SK-N-SH (cell line): ENCODE data around the gene MSRB1. TPM values are rescaled to one million over a fixed set of nuclear protein-coding genes. Genes with fewer than 3 reads are reported as not detected.
A peak's percentile ranks its signal among the peaks of the same experiment; 100 is the strongest.

ENCODE experiments used
- CTCF ChIA-PET: fragments of 300-600, 350-600 bp; formaldehyde crosslinking; extraction: SDS; loops from one replicate; lab custom pipeline; 2021; lab: Yijun Ruan, JAX
- POLR2A ChIA-PET: fragments of 350-600 bp; sonication (Branson Sonifier 250); formaldehyde crosslinking; extraction: SDS; loops from one replicate; lab custom pipeline; 2020; ENCODE audit warnings: antibody characterized with exemption, inconsistent platforms; lab: Yijun Ruan, JAX
- DNase-seq: peaks from one replicate; pipeline ENCODE4 v3.0.0; 2012
- H2AFZ ChIP-seq: fragments of 200-600 bp; sonication (generic); 2 replicates; pipeline ENCODE4 v1.8.1; 2016; ENCODE audit warnings: antibody characterized with exemption, mild to moderate bottlenecking, low read depth
- H3F3A ChIP-seq: fragments of 200-600 bp; sonication (generic); replicated peaks from 2 replicates; pipeline ENCODE3; 2016; ENCODE audit warnings: antibody characterized with exemption, mild to moderate bottlenecking; ENCODE audit not compliant: insufficient read depth
- H3K27ac ChIP-seq, 2 experiments: fragments of 200-500 bp in 1 of 2; fragments of 200-600 bp in 1 of 2; sonication (Bioruptor generic) in 1 of 2; sonication (generic), shearing (Covaris generic) in 1 of 2; 2 replicates each; pipeline versions ENCODE4 v1.5.1 to v1.6.1; 2014 to 2016; ENCODE audit warnings: low read depth in 2 of 2, inconsistent platforms in 1 of 2, low read length in 1 of 2, mild to moderate bottlenecking in 1 of 2, mixed read lengths in 1 of 2
- H3K27me3 ChIP-seq: fragments of 200-600 bp; sonication (generic), shearing (Covaris generic); 2 replicates; pipeline ENCODE4 v1.6.1; 2016; ENCODE audit warnings: mixed run types; ENCODE audit not compliant: insufficient read depth
- H3K36me3 ChIP-seq, 2 experiments: fragments of 200-500 bp in 1 of 2; fragments of 200-600 bp in 1 of 2; sonication (Bioruptor generic) in 1 of 2; sonication (generic) in 1 of 2; replicated peaks in 1 of 2; 2 replicates each; pipeline versions ENCODE3 to v1.5.1; 2014 to 2016; ENCODE audit warnings: low read length in 1 of 2, mild to moderate bottlenecking in 1 of 2; ENCODE audit not compliant: insufficient read depth in 2 of 2, control insufficient read depth in 1 of 2
- H3K4me1 ChIP-seq, 2 experiments: fragments of 200-500 bp in 1 of 2; fragments of 200-600 bp in 1 of 2; sonication (Bioruptor generic) in 1 of 2; sonication (generic), shearing (Covaris generic) in 1 of 2; 2 replicates each; pipeline versions ENCODE4 v1.5.1 to v1.6.1; 2014 to 2016; ENCODE audit warnings: low read depth in 1 of 2, low read length in 1 of 2, mixed run types in 1 of 2; ENCODE audit not compliant: insufficient read depth in 2 of 2, control insufficient read depth in 1 of 2
- H3K4me2 ChIP-seq: fragments of 200-600 bp; sonication (generic), shearing (Covaris generic); 2 replicates; pipeline ENCODE4 v1.6.1; 2017; ENCODE audit warnings: mixed run types
- H3K4me3 ChIP-seq, 2 experiments: fragments of 200-500 bp in 1 of 2; fragments of 200-600 bp in 1 of 2; sonication (Bioruptor generic) in 1 of 2; sonication (generic), shearing (Covaris generic) in 1 of 2; 2 replicates each; pipeline versions ENCODE4 v1.5.1 to v1.8.1; 2014 to 2016; ENCODE audit warnings: low read depth in 2 of 2, inconsistent platforms in 1 of 2, low read length in 1 of 2, mild to moderate bottlenecking in 1 of 2, mixed read lengths in 1 of 2, moderate library complexity in 1 of 2
- H3K79me2 ChIP-seq: fragments of 200-600 bp; sonication (generic); 2 replicates; pipeline ENCODE4 v1.8.1; 2017; ENCODE audit warnings: mild to moderate bottlenecking; ENCODE audit not compliant: insufficient read depth
- H3K9ac ChIP-seq: fragments of 200-600 bp; sonication (generic); 2 replicates; pipeline ENCODE4 v1.6.1; 2017; ENCODE audit warnings: mixed run types
- H3K9me2 ChIP-seq: fragments of 200-600 bp; sonication (generic); 2 replicates; pipeline ENCODE4 v1.6.1; 2017; ENCODE audit warnings: mixed run types
- H3K9me3 ChIP-seq: fragments of 200-600 bp; sonication (generic); 2 replicates; pipeline ENCODE4 v1.6.1; 2017; ENCODE audit warnings: mixed run types, mild to moderate bottlenecking, moderate library complexity
- H4K20me1 ChIP-seq: fragments of 200-600 bp; sonication (generic); 2 replicates; pipeline ENCODE4 v1.6.1; 2017; ENCODE audit warnings: mild to moderate bottlenecking, mixed run types; ENCODE audit not compliant: insufficient read depth
- EZH2phosphoT487 ChIP-seq: fragments of 200-600 bp; sonication (generic); IDR thresholded peaks from 2 replicates; pipeline ENCODE4 v1.6.1; 2017; ENCODE audit warnings: low read depth, mixed run types, mild to moderate bottlenecking, antibody characterized with exemption, moderate library complexity, borderline replicate concordance
- FOXJ3 ChIP-seq: sonication (generic); formaldehyde crosslinking; IDR thresholded peaks from 2 replicates; pipeline ENCODE4 v1.5.1; 2020; ENCODE audit warnings: mild to moderate bottlenecking, missing genetic modification reagents
- FOXM1 ChIP-seq: IDR thresholded peaks from 2 replicates; pipeline ENCODE4 v1.4.0; 2012; ENCODE audit warnings: low read depth, mild to moderate bottlenecking
- GABPA ChIP-seq: IDR thresholded peaks from 2 replicates; pipeline ENCODE4 v1.4.0; 2012; ENCODE audit warnings: low read depth, mild to moderate bottlenecking
- IRF3 ChIP-seq: fragments of 150-350 bp; IDR thresholded peaks from 2 replicates; pipeline ENCODE4 v1.6.1; 2016; ENCODE audit warnings: mild to moderate bottlenecking, low read depth, low read length
- JUND ChIP-seq: IDR thresholded peaks from 2 replicates; pipeline ENCODE4 v1.4.0; 2012
- MAX ChIP-seq: IDR thresholded peaks from 2 replicates; pipeline ENCODE4 v1.4.0; 2012; ENCODE audit warnings: low read depth
- MEF2A ChIP-seq: IDR thresholded peaks from 2 replicates; pipeline ENCODE4 v1.4.0; 2012; ENCODE audit warnings: low read depth, borderline replicate concordance
- MXI1 ChIP-seq: IDR thresholded peaks from 2 replicates; pipeline ENCODE4 v1.6.1; 2012; ENCODE audit warnings: mild to moderate bottlenecking, low read depth, low read length, improper control_type of control experiment
- REST ChIP-seq: IDR thresholded peaks from 2 replicates; pipeline ENCODE4 v1.6.1; 2012; ENCODE audit warnings: mild to moderate bottlenecking, low read depth, low read length, moderate library complexity
- RFX5 ChIP-seq: IDR thresholded peaks from 2 replicates; pipeline ENCODE4 v1.6.1; 2012; ENCODE audit warnings: mild to moderate bottlenecking, improper control_type of control experiment, low read length
- SMC3 ChIP-seq: IDR thresholded peaks from 2 replicates; pipeline ENCODE4 v1.6.1; 2012; ENCODE audit warnings: low read depth, low read length, improper control_type of control experiment
- TAF1 ChIP-seq: IDR thresholded peaks from 2 replicates; pipeline ENCODE4 v1.6.1; 2012; ENCODE audit warnings: low read depth, mild to moderate bottlenecking, low read length, moderate library complexity, borderline replicate concordance
- TEAD4 ChIP-seq: IDR thresholded peaks from 2 replicates; pipeline ENCODE4 v1.4.0; 2012; ENCODE audit warnings: mild to moderate bottlenecking, borderline replicate concordance; ENCODE audit not compliant: insufficient read depth
- USF1 ChIP-seq: IDR thresholded peaks from 2 replicates; pipeline ENCODE4 v1.4.0; 2012; ENCODE audit warnings: low read depth, borderline replicate concordance
- USF2 ChIP-seq: fragments of 150-350 bp; IDR thresholded peaks from 2 replicates; pipeline ENCODE4 v1.6.1; 2017; ENCODE audit warnings: antibody characterized with exemption, low read length, low read depth, borderline replicate concordance
- ZBTB33 ChIP-seq: IDR thresholded peaks from 2 replicates; pipeline ENCODE4 v1.4.0; 2012; ENCODE audit warnings: low read depth, borderline replicate concordance
- WGBS: methylation state at CpG from one replicate; pipeline ENCODE4 v1.1.6; 2017; ENCODE audit warnings: low lambda C conversion rate; 5-methylcytosine and 5-hydroxymethylcytosine counted together
- polyA plus RNA-seq, 3 experiments: library from polyadenylated mRNA; depleted of rRNA; stranded (reverse); fragments of >200 nt; gene quantifications; 2 replicates each; pipeline ENCODE4 v1.2.3, GENCODE V29; 2012

The MSRB1 gene
- polyA plus RNA-seq, 1 of the 3 experiments (the other 2 are of a cell fraction): 31.4 TPM

GRCh38 chr16:1958715-1959268, 15.8 kb upstream of the MSRB1 start:
- H3K9ac ChIP-seq: no peak overlapping the region
- no peak for DNase-seq

More at GRCh38 chr16:1958715-1959268, 15.8 kb upstream of the MSRB1 start:
- H3K36me3 ChIP-seq: peaks cover 18 to 23% of the 10 kb centered on the region in 2 experiments
- H3K79me2 ChIP-seq: peaks cover 42% of the 10 kb centered on the region
- CTCF ChIA-PET: interaction anchor here (0.8 to 2.5 kb wide), 7 partner anchors 9 to 176 kb away, joined by 3 to 8 read pairs (median 5); partner anchors contain the start of genes MSRB1 and NUBP2
- H3K4me3 ChIP-seq: peak overlapping the region; percentile 58 to 86; a peak in 3 of 4 replicates
- TF ChIP-seq USF2 (no peak), MEF2A (no peak), USF1 (no peak), SMC3 (no peak), GABPA (no peak), MAX (no peak), RFX5 (no peak), TAF1 (no peak), REST (no peak), JUND (no peak), TEAD4 (no peak), FOXM1 (no peak), IRF3 (no peak), FOXJ3 (CRISPR knock-in tag) (no peak), MXI1 (no peak), EZH2phosphoT487 (no peak), ZBTB33 (no peak)
- peak overlapping the region; percentile 76; the same call in 1 of the 2 replicates for H3K4me2 ChIP-seq
- peaks cover 32% of the 10 kb centered on the region for H4K20me1 ChIP-seq
- peaks cover 32% of the 10 kb centered on the region for H3F3A ChIP-seq
- H3K9me3 ChIP-seq: no peaks in the 10 kb centered on the region
- H3K4me1 ChIP-seq: peaks cover 0 to 47% of the 10 kb centered on the region in 2 experiments; a peak in 1 of 4 replicates
- H3K27me3 ChIP-seq: no peaks in the 10 kb centered on the region
- H3K9me2 ChIP-seq: no peaks in the 10 kb centered on the region
- peak overlapping the region; percentile 83; the same call in 1 of the 2 replicates for H2AFZ ChIP-seq
- peak overlapping the region in 1 of 2 experiments; percentile 73; a peak in 3 of 4 replicates for H3K27ac ChIP-seq
- 49% methylated on average over 10 of the region's 14 CpGs for WGBS
- POLR2A ChIA-PET: interaction anchor here (0.7 kb wide), 1 partner anchor 16 kb away, joined by 3 read pairs; the partner anchor contains the start of gene MSRB1
